HepG2 (cell line): ENCODE measurements around the gene TBC1D10B. TPM values are rescaled to one million over a fixed set of nuclear protein-coding genes. Genes with fewer than 3 reads are reported as not detected.
A peak's percentile ranks its signal among the peaks of the same experiment; 100 is the strongest.

ENCODE experiments used
- AHR ChIP-seq: IDR thresholded peaks from 2 replicates; pipeline ENCODE4 v1.6.1; 2018; ENCODE audit warnings: missing genetic modification reagents, missing compliant biosample characterization
- BORCS8-MEF2B ChIP-seq: sonication (generic); formaldehyde crosslinking; IDR thresholded peaks from 2 replicates; pipeline ENCODE4 v1.8.0; 2022; ENCODE audit warnings: mild to moderate bottlenecking, missing genetic modification reagents
- FOXO1 ChIP-seq: sonication (generic); formaldehyde crosslinking; IDR thresholded peaks from 2 replicates; pipeline ENCODE4 v1.4.0; 2020; ENCODE audit warnings: missing genetic modification reagents
- GLMP ChIP-seq: sonication (generic); formaldehyde crosslinking; IDR thresholded peaks from 2 replicates; pipeline ENCODE4 v1.9.0; 2021; ENCODE audit warnings: missing genetic modification reagents, mild to moderate bottlenecking, borderline replicate concordance
- HMGA1 ChIP-seq: sonication (generic); formaldehyde crosslinking; conservative IDR thresholded peaks from 2 replicates; pipeline ENCODE4 v1.4.0; 2020; ENCODE audit warnings: missing genetic modification reagents
- IKZF5 ChIP-seq: IDR thresholded peaks from 2 replicates; pipeline ENCODE4 v1.6.1; 2018; ENCODE audit warnings: missing genetic modification reagents, mild to moderate bottlenecking, missing compliant biosample characterization
- MLXIP ChIP-seq: sonication (generic); formaldehyde crosslinking; IDR thresholded peaks from 2 replicates; pipeline ENCODE4 v1.9.0; 2021; ENCODE audit warnings: missing genetic modification reagents, borderline replicate concordance
- MZF1 ChIP-seq: sonication (generic); formaldehyde crosslinking; IDR thresholded peaks from 2 replicates; pipeline ENCODE4 v1.8.1; 2023; ENCODE audit warnings: mild to moderate bottlenecking, missing genetic modification reagents, borderline replicate concordance
- NR1H2 ChIP-seq: sonication (generic); formaldehyde crosslinking; IDR thresholded peaks from 2 replicates; pipeline ENCODE4 v1.8.1; 2022; ENCODE audit warnings: low read depth, missing genetic modification reagents, borderline replicate concordance
- NR2F1 ChIP-seq, 2 experiments: fragments of 450-650 bp in 1 of 2; formaldehyde crosslinking in 1 of 2; IDR thresholded peaks; 2 replicates each; pipeline versions ENCODE4 v1.5.0 to v1.6.1; 2016 to 2020; ENCODE audit warnings: mild to moderate bottlenecking in 1 of 2, missing compliant biosample characterization in 1 of 2, missing genetic modification reagents in 1 of 2, moderate library complexity in 1 of 2
- PRPF4 ChIP-seq: fragments of 200-400 bp; formaldehyde crosslinking; IDR thresholded peaks from 2 replicates; pipeline ENCODE4 v1.6.1; 2016; ENCODE audit warnings: low read length, low read depth; ENCODE audit not compliant: poor library complexity, severe bottlenecking
- RBAK ChIP-seq: sonication (generic); formaldehyde crosslinking; IDR thresholded peaks from 2 replicates; pipeline ENCODE4 v1.5.1; 2020; ENCODE audit warnings: mild to moderate bottlenecking, missing genetic modification reagents
- RFXAP ChIP-seq: sonication (generic); formaldehyde crosslinking; IDR thresholded peaks from 2 replicates; pipeline ENCODE4 v1.4.0; 2020; ENCODE audit warnings: missing genetic modification reagents, borderline replicate concordance
- ZBTB42 ChIP-seq: sonication (generic); formaldehyde crosslinking; IDR thresholded peaks from 2 replicates; pipeline ENCODE4 v1.5.0; 2020; ENCODE audit warnings: mild to moderate bottlenecking, missing genetic modification reagents
- ZBTB49 ChIP-seq: sonication (generic); formaldehyde crosslinking; IDR thresholded peaks from 2 replicates; pipeline ENCODE4 v1.4.0; 2020; ENCODE audit warnings: missing genetic modification reagents, borderline replicate concordance
- ZNF3 ChIP-seq: IDR thresholded peaks from 2 replicates; pipeline ENCODE4 v1.7.0; 2017; ENCODE audit warnings: inconsistent platforms
- ZNF614 ChIP-seq: IDR thresholded peaks from 2 replicates; pipeline ENCODE4 v1.6.1; 2018; ENCODE audit warnings: missing biosample characterization, missing genetic modification reagents, inconsistent platforms, borderline replicate concordance
- ZNF775 ChIP-seq: sonication (generic); formaldehyde crosslinking; IDR thresholded peaks from 2 replicates; pipeline ENCODE4 v1.4.0; 2020; ENCODE audit warnings: missing genetic modification reagents, mild to moderate bottlenecking, moderate library complexity, borderline replicate concordance
- ZNF800 ChIP-seq: sonication (generic); formaldehyde crosslinking; IDR thresholded peaks from 2 replicates; pipeline ENCODE4 v1.4.0; 2020; ENCODE audit warnings: missing genetic modification reagents
- ZNF839 ChIP-seq: sonication (generic); formaldehyde crosslinking; IDR thresholded peaks from 2 replicates; pipeline ENCODE4 v1.4.0; 2020; ENCODE audit warnings: missing genetic modification reagents, mild to moderate bottlenecking, borderline replicate concordance
- polyA plus RNA-seq, 8 experiments: library from polyadenylated mRNA; depleted of rRNA in 3 of 8; stranded (reverse) in 7 of 8; unstranded in 1 of 8; fragments of >200 nt; fragmentation: Illumina TruSeq in 4 of 8; extraction: Trizol in 4 of 8; gene quantifications; 2 replicates each; pipeline versions ENCODE4 v1.2.1 to v1.2.3, GENCODE V29; 2011 to 2016; ENCODE audit warnings: low read depth in 4 of 8, missing spikeins in 1 of 8, mixed read lengths in 1 of 8; ENCODE audit not compliant: insufficient read depth in 1 of 8
- total RNA-seq, 5 experiments: library from RNA; depleted of rRNA; stranded (reverse); fragments of >200 nt; fragmentation: Illumina TruSeq; extraction: Trizol; gene quantifications; 2 replicates each; pipeline ENCODE4 v1.2.3, GENCODE V29; 2016; ENCODE audit warnings: low read depth in 1 of 5

The TBC1D10B gene
- total and polyA plus RNA-seq, 2 of the 13 experiments (the other 11 are each of a cell fraction or from before 2014, with no cell fraction given): 15.7 to 24.8 TPM

GRCh38 chr16:30354423-30355143 lies 15.7 kb downstream of the TBC1D10B start (continued):
- TF ChIP-seq MLXIP (CRISPR knock-in tag): no peak
- TF ChIP-seq PRPF4: no peak
- no peak for TF ChIP-seq ZNF775 (CRISPR knock-in tag)
- TF ChIP-seq GLMP (CRISPR knock-in tag): no peak
- no peak for TF ChIP-seq RFXAP
- no peak for TF ChIP-seq NR1H2 (CRISPR knock-in tag)
- no peak for TF ChIP-seq AHR (CRISPR knock-in tag)
- no peak; the same call in 1 of the 2 replicates for TF ChIP-seq IKZF5 (CRISPR knock-in tag)
- peak; percentile 15; the same call in 1 of the 2 replicates for TF ChIP-seq ZNF839 (CRISPR knock-in tag)
- TF ChIP-seq ZBTB49 (CRISPR knock-in tag): no peak
- TF ChIP-seq ZNF3 (CRISPR knock-in tag): no peak
- no peak for TF ChIP-seq FOXO1 (CRISPR knock-in tag)
- no peak for TF ChIP-seq ZNF800 (CRISPR knock-in tag)
- no peak for TF ChIP-seq NR2F1 (CRISPR knock-in tag; IDR thresholded peaks at IDR 0.05)
- TF ChIP-seq MZF1 (CRISPR knock-in tag): no peak
- no peak for TF ChIP-seq RBAK (CRISPR knock-in tag)
- no peak for TF ChIP-seq ZBTB42 (CRISPR knock-in tag)
- TF ChIP-seq BORCS8-MEF2B (CRISPR knock-in tag): no peak
- no peak for TF ChIP-seq HMGA1 (CRISPR knock-in tag)
- TF ChIP-seq ZNF614 (CRISPR knock-in tag): no peak
